KOPT-K1 (cell line): Measurements from ENCODE around the gene HSD17B8.

Experiments used
- H3K27ac ChIP-seq: fragments of 200-600 bp; sonication (generic); 2 replicates; pipeline ENCODE4 v1.5.1; 2016; ENCODE audit warnings: antibody characterized with exemption, mild to moderate bottlenecking, low read depth, low read length; ENCODE audit not compliant: poor library complexity, severe bottlenecking
- H3K36me3 ChIP-seq: fragments of 200-600 bp; sonication (generic); 2 replicates; pipeline ENCODE4 v1.5.1; 2017; ENCODE audit warnings: antibody characterized with exemption, mild to moderate bottlenecking, low read length, moderate library complexity; ENCODE audit not compliant: insufficient read depth
- H3K9me3 ChIP-seq: fragments of 200-600 bp; sonication (generic); 2 replicates; pipeline ENCODE4 v1.5.1; 2017; ENCODE audit warnings: antibody characterized with exemption, low read length, mild to moderate bottlenecking; ENCODE audit not compliant: insufficient read depth, poor library complexity, severe bottlenecking

The HSD17B8 gene

DNA sequence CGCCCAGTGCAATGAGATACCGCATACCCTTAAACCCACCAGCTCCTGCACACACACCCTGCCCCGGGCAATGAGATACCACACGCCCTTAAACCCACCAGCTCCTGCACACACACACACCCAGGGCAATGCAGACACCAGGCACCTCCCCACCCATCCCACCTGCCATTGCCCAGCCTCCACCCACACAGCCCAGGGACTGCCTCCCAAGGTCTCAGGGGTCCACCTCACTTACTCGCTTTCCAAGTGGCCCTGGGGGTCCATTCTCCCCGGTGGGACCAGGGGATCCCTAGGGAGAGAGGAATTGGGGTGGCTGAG lies 36.2 kb upstream of the HSD17B8 start:
- Histone ChIP-seq H3K27ac (no peak overlapping the region), H3K9me3 (no peaks in the 10 kb centered on the region)

DNA sequence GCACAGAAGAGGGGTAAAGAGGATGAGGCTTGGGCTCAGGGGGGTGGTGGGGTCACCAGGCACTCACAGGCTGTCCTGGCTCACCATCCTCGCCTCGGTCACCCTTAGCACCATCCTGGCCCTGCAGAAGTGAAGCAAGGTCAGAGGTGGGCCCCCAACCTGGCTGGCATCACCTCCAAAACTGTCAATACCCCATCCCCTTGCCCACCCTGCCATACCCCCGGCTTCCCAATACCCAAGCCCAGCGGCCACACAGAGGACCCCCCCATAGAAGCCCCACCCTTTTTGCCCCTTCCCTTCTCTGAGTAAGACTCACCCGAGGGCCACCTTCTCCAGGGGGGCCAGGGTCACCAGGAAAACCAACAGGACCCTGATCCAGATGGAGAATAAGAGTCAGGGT lies 35.8 kb upstream of the HSD17B8 start:
- Histone ChIP-seq H3K27ac (no peak overlapping the region), H3K36me3 (no peaks in the 10 kb centered on the region), H3K9me3 (no peaks in the 10 kb centered on the region)

More for the DNA sequence above, 36.2 kb upstream of the HSD17B8 start:
- no peaks in the 10 kb centered on the region for H3K36me3 ChIP-seq

DNA sequence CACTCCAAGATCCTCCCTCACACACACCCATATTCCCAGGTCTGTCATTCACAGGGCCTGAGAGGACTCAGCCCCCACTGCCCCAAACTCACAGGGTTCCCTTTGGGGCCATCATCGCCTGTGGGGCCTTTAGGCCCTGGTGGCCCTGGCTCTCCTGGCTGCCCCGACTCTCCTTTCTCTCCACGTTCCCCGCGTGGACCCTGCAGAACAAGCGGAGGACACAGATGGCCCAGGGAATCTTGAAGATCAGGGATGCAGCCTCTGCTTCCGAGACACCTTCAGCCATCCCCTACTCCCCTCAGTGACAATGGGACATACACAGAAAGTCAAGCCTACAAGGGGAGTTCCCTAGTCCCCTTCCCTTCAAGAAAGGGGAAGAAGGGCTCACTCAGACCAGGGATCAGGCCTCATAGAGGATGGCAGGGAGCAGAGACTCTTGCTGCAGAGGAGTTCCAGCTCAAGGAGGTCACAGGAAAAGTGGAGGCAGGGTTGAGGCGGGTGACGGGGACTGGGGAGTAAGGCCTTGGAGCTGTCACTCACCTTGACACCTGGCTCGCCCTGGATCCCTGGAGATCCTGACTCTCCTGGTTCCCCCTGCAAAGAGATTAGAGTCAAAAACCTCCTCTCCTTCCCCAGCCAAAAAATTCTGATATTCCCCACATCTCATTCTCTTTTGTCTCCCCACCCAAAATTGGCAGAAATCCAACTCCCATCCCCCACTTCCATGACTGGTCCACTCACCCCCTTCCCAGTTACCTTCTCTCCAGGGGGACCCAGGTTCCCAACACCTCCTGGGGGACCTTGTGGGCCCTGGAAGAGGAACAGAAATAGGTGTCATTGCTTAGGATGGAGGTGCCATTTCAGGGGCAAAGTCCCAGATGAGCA lies 34.9 kb upstream of the HSD17B8 start:
- no peak overlapping the region for H3K27ac ChIP-seq
- no peaks in the 10 kb centered on the region for H3K36me3 ChIP-seq
- H3K9me3 ChIP-seq = no peaks in the 10 kb centered on the region

DNA sequence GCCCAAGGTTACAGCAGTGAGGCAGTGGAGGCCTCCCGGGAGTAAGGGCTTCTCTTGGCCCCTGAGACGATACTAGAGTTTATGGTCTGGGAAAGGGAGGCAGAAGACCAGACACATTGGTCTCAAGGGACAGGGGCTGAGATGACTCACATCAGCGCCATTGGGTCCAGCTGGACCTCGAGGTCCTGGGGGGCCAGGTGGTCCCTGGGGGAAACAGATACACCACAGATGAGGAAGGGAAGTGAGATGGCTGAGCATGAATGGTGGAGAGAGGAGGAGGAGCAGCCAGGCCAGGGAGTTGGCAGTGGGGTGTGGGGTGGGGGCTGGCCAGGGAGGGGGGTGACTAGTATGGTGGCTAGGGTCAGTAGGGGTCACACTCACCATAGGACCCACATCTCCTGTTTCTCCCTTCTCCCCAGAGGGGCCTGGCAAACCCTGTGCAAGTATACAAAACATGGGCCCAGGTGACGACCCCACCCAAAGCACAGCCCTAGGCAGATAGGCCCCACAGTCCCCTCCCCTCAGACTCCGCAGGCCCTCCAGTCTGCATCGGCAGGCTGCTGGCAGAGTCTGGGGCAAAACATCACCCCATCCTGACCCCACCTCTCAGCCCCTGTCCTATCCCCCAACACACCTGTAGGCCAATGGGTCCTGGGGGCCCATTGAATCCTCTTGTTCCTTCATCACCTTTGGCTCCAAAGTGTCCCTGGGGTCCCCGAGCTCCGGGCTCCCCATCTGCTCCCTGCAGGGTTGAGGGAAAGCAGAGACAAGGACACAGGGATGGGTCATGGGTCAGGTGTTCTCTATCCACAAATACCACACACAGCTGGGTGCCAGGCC lies 34.1 kb upstream of the HSD17B8 start:
- Histone ChIP-seq H3K36me3 (no peaks in the 10 kb centered on the region), H3K27ac (no peak overlapping the region), H3K9me3 (no peaks in the 10 kb centered on the region)

DNA sequence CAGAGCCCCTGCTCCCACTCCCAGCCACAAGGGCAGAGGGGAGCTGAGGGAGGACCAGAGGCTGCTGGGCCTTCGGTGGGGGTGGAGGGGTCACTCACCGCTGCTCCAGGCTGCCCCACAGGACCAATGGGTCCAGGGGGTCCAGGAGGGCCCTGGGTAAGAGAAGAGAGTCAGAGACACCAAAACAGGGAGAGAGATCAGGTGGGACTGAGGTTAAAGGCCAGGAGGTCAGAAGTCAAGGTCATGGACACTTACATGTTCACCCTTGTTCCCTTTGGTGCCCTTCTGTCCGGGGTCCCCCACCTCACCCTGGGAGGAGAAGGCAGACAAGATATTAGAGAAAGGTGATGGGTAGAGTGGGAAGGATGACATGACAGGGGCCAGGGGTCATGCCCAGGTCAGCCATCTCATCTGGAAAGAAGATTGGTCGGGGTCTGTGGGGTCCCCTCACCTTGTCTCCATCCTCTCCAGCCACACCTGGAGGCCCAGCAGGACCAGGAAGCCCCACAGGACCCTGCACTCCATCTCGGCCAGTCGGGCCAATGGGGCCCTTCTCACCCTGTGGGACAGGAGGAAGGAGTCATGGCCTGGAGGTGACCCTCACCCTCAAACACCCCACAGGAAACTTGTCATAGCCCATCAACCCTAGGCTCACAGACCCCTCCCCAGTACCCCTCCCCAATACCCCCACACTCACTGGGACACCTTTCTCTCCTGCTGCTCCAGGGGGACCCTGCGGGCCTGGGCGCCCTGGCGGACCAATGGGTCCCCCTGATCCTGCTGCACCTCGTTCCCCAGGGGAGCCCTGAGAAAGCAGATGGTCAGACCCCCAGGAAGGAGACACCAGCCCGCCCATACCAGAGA lies 33.2 kb upstream of the HSD17B8 start:
- Histone ChIP-seq H3K36me3 (no peaks in the 10 kb centered on the region), H3K9me3 (no peaks in the 10 kb centered on the region), H3K27ac (no peak overlapping the region)

DNA sequence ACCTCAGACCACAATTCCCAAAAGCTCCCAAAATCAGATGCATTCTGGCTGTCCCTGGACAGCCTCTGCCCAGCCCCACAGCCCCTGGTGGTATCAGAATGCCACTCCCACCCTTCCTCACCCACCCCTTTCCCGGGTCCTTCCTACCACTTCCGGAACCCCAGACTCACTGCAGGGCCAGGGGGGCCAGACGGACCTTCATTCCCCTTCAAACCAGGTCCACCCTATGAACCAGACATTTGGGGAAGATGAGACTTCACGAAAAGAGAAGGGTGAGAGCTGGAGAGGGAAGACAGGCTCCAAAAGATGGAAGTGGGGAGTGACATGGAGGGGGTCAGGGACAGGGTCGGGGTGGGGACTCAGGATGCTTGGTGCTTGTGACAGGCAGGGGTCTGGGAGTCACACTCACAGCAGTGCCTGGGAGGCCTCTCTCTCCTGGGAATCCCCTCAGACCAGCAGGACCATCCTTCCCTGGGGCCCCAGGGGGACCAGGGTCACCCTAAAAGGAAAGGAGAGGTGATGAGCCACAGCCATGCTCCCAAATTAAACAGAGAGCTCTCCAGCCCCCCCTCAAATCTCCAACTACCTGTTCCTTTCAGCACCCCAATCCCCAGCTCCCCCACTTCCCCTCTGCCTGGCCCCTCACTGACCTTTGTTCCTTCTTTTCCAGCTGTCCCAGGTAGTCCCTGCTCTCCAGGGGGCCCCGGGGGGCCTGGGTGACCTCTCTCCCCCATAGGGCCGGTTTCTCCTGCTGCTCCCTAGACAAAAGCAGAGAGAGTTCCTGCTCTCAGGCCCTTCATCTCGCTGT lies 32.4 kb upstream of the HSD17B8 start:
- no peaks in the 10 kb centered on the region for H3K9me3 ChIP-seq
- no peak overlapping the region for H3K27ac ChIP-seq
- no peaks in the 10 kb centered on the region for H3K36me3 ChIP-seq

DNA sequence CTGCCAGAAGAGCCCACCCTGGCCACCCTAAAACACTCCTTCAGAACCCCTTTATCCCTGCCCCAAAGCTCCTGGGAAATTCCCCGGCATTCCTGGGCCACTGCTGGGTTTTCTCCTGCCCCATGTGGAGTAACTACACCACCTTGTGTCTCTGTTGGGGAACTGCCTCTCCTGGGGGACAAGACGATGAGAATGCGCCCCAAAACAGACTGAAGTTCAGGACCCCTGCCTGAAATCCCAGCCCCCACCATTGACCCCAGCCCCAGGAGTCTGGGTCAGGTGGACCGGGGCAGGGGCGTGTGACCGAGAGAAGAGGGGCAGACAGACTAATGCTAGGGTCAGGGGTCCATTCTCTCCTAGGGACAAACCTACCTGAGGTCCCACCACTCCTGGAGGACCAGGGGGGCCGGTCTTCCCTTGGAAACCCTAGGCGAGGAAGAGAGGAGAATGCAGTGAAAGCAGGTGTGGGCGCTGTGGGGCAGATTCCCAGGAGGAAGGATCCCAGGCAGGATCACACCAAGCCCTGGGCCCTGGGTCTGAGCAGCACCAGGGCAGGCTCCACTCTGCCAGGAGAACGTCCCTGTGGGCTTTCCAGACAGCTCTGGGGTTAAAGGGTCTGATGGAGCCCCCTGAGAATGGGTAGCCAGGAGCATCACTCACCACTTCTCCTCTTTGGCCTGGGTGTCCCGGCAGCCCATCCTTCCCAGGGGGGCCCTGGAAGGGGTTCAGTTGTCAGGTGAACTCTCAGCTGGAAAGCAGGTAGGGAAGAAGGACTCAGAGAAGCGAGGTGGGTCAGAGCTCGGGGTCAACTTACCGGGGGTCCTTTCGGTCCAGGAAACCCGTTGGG lies 31.5 kb upstream of the HSD17B8 start:
- no peaks in the 10 kb centered on the region for H3K36me3 ChIP-seq
- no peak overlapping the region for H3K27ac ChIP-seq
- H3K9me3 ChIP-seq = no peaks in the 10 kb centered on the region

DNA sequence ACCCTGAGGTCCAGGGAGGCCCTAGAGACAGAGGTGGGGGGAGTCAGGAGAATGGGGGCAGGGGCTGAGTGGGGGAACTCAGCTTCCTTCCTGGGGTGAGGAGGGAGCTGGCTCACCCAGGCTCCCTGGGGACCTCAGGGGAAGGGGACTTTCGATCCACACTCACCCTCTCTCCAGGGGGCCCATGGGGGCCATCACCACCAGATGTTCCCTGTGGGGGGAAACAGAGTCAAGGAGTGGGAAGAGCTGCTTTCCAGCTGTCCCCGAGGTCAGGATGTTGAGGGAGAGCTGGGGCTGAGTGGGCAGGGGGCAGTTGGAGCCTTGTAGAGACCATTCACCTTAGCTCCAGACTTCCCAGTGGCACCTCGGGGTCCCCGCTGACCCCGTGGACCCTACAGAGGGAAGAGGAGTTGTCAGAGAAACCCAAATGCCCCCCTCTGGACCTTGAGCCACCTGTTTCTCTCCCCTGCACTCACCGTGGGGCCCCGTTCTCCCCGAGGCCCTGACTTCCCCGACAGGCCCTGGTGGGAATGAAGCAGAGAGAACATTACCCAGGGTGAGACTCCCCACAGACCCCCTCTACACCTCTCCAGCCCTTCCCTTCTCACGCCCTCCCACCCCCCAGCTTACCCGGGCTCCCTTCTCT lies 30.8 kb upstream of the HSD17B8 start:
- Histone ChIP-seq H3K27ac (no peak overlapping the region), H3K9me3 (no peaks in the 10 kb centered on the region), H3K36me3 (no peaks in the 10 kb centered on the region)

DNA sequence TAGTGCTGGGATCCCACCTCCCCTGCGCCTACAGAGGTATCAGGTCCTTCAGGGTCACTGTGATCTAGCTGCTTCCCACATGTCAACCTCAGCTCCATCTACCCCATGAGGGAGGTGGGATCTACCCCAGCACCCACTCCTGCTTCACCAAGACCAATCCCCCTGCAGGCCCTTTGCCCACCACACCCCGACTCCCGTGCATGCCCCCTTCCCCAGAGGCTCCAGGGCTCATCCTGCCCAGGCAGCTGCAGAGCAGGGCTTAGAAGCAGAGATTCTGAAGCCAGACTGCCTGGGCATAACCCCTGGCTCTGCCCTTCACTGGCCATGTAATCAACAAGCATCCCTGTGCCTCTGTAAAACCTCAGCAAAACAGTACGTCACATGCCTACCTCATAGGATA lies 29.7 kb upstream of the HSD17B8 start:
- Histone ChIP-seq H3K27ac (no peak overlapping the region), H3K9me3 (no peaks in the 10 kb centered on the region), H3K36me3 (no peaks in the 10 kb centered on the region)

DNA sequence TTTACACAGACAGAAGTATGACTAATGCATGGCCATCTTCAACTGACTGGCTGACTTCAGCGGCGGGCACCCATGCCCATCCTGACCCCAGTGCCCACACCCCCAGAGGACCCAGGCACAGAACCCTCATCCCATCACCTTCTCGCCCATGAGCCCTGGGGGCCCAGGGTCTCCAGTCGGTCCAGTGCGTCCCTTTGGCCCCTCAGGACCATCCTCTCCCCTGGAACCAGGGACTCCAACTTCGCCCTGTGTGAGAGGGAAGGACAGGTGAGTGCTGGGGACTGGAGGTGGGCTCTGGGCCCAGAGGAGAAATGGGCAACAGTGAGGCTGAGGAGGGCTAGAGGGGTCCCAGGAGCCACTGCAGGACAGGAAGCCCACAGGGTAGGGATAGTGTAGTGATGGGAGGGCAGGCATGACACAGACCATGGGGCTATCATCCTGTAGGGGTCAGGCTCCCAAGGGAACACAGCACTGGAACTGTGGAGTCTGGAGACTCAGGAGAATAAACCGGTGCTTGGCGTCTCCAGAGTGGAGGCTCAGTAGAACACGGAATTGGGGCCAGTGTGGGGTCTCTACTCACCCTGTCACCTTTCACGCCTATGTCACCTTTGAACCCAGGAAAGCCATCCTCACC lies 28.9 kb upstream of the HSD17B8 start:
- Histone ChIP-seq H3K9me3 (no peaks in the 10 kb centered on the region), H3K36me3 (no peaks in the 10 kb centered on the region), H3K27ac (no peak overlapping the region)

DNA sequence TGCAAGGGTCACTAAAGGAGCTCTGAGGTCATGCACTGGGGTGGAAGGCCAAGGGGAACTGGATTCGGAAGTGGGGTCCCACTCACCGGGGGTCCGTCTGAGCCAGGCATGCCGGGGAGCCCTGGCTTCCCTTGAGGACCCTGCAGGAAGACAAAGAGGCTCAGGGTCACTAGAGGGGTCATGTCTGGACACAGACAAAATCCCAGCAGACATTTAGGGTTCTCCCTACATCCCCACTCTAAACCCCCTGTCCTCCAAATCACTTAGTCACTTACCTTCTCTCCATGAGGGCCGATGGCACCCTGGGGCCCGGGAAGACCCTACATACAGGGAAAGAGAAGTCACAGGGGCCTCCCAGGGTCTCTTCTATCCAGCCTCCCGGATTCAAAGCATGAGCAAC lies 27.5 kb upstream of the HSD17B8 start:
- H3K36me3 ChIP-seq = no peaks in the 10 kb centered on the region
- H3K9me3 ChIP-seq = no peaks in the 10 kb centered on the region
- no peak overlapping the region for H3K27ac ChIP-seq

DNA sequence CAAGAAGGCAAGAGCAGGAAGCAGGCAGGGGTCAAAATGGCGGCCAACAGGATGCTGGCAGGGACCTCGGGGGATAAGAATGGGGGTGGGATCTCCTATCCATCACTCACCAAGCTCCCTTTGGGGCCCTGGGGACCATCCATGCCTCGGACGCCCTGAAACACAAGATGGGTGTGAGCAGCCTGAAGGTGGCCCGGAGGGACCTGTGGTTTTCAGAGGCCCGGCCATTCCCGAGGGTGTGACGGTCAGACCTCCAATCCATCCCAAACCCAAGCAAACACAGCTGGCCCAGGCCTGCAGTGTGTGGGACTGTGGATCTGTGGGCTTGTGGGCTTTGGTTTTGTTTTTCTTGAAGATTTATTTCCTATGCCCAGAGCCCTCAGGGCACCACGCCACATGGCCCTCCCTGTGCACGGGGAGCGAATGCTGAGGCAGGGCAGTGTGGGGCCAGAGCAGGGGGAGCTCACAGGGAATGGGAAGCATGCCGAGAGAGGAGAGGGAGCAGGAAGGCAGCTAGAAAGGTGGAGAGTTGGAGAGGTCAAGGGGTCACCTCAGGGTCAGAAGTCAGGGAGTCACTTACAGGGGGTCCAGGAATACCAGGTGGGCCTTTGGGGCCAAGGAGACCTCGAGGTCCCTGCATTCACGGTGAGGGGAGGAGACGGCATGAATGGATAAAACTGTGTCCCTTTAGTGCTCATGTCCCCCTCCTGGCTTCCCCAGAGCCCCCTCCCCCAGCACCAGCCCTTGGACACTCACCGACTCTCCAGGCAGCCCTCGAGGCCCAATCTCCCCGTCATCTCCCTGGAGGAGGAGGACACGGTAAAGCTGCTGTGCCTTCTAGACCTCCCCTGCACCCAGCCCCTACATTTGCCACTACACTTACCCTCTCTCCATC lies 26.7 kb upstream of the HSD17B8 start:
- H3K9me3 ChIP-seq = peaks cover 2% of the 10 kb centered on the region
- H3K27ac ChIP-seq = no peak overlapping the region
- H3K36me3 ChIP-seq = no peaks in the 10 kb centered on the region
